Measurements from ENCODE around the gene KIF26A. TPM values are rescaled to one million over a fixed set of nuclear protein-coding genes. Genes with fewer than 3 reads are reported as not detected.

Gene KIF26A
- total RNA-seq, 1 donor from 2014 or later: 5.9 TPM

- peaks cover 2% of the 10 kb centered on the region for H3K9me3 Mint-ChIP-seq (ENCODE audit: unreplicated experiment)
- H3K27ac Mint-ChIP-seq (ENCODE audit: unreplicated experiment): no peak overlapping the region
Measured at GRCh38 chr14:104169005-104169698, 30.8 kb downstream of the KIF26A start.

GRCh38 chr14:104169699-104170479, 31.5 kb downstream of the KIF26A start:
- TF ChIP-seq CTCF (IDR thresholded peaks at IDR 0.05; ENCODE audit: partially characterized antibody, unreplicated experiment): no peak
- peaks cover 2% of the 10 kb centered on the region for H3K9me3 Mint-ChIP-seq (ENCODE audit: unreplicated experiment)
- H3K4me1 Mint-ChIP-seq (ENCODE audit: low read depth, unreplicated experiment): peaks cover 5% of the 10 kb centered on the region
- no peak for DNase-seq
- H3K27ac Mint-ChIP-seq (ENCODE audit: unreplicated experiment): no peak overlapping the region
- H3K4me3 Mint-ChIP-seq (ENCODE audit: unreplicated experiment): no peak overlapping the region
- H3K36me3 Mint-ChIP-seq (ENCODE audit: unreplicated experiment): no peaks in the 10 kb centered on the region
- no peaks in the 10 kb centered on the region for H3K27me3 Mint-ChIP-seq (ENCODE audit: unreplicated experiment)

More at GRCh38 chr14:104169005-104169698, 30.8 kb downstream of the KIF26A start:
- Mint-ChIP-seq H3K27me3 (ENCODE audit: unreplicated experiment) (no peaks in the 10 kb centered on the region), H3K4me3 (ENCODE audit: unreplicated experiment) (no peak overlapping the region), H3K4me1 (ENCODE audit: low read depth, unreplicated experiment) (peaks cover 5% of the 10 kb centered on the region), H3K36me3 (ENCODE audit: unreplicated experiment) (no peaks in the 10 kb centered on the region)
- DNase-seq: no peak
- TF ChIP-seq CTCF (IDR thresholded peaks at IDR 0.05; ENCODE audit: partially characterized antibody, unreplicated experiment): no peak

GRCh38 chr14:104171029-104171697, 32.8 kb downstream of the KIF26A start:
- H3K4me3 Mint-ChIP-seq (ENCODE audit: unreplicated experiment): no peak overlapping the region

GRCh38 chr14:104171895-104172294, 33.5 kb downstream of the KIF26A start:
- DNase-seq: no peak
- TF ChIP-seq CTCF (IDR thresholded peaks at IDR 0.05; ENCODE audit: partially characterized antibody, unreplicated experiment): no peak
- H3K27ac Mint-ChIP-seq (ENCODE audit: unreplicated experiment): no peak overlapping the region
- H3K4me1 Mint-ChIP-seq (ENCODE audit: low read depth, unreplicated experiment): peaks cover 5% of the 10 kb centered on the region
- no peaks in the 10 kb centered on the region for H3K36me3 Mint-ChIP-seq (ENCODE audit: unreplicated experiment)
- no peak overlapping the region for H3K4me3 Mint-ChIP-seq (ENCODE audit: unreplicated experiment)
- H3K9me3 Mint-ChIP-seq (ENCODE audit: unreplicated experiment): peaks cover 2% of the 10 kb centered on the region
- H3K27me3 Mint-ChIP-seq (ENCODE audit: unreplicated experiment): no peaks in the 10 kb centered on the region

More at GRCh38 chr14:104171029-104171697, 32.8 kb downstream of the KIF26A start:
- DNase-seq: no peak
- no peaks in the 10 kb centered on the region for H3K27me3 Mint-ChIP-seq (ENCODE audit: unreplicated experiment)
- H3K4me1 Mint-ChIP-seq (ENCODE audit: low read depth, unreplicated experiment): peaks cover 5% of the 10 kb centered on the region
- no peaks in the 10 kb centered on the region for H3K36me3 Mint-ChIP-seq (ENCODE audit: unreplicated experiment)
- no peak overlapping the region for H3K27ac Mint-ChIP-seq (ENCODE audit: unreplicated experiment)
- peaks cover 2% of the 10 kb centered on the region for H3K9me3 Mint-ChIP-seq (ENCODE audit: unreplicated experiment)
- no peak for TF ChIP-seq CTCF (IDR thresholded peaks at IDR 0.05; ENCODE audit: partially characterized antibody, unreplicated experiment)

Measured in glutamatergic neuron (in vitro differentiated cells).